Activated naive CD4-positive, alpha-beta T cell treated with anti-CD3 and anti-CD28 coated beads for 36 hours (primary cell): ENCODE data around the gene ZNF593. TPM values are rescaled to one million over a fixed set of nuclear protein-coding genes. Genes with fewer than 3 reads are reported as not detected.

Source experiments
- CTCF ChIA-PET: fragments of 350-600 bp; sonication (Branson Sonifier 250); formaldehyde crosslinking; loops from one replicate; lab custom pipeline; 2021; ENCODE audit warnings: antibody characterized with exemption; lab: Charles Lee
- DNase-seq: peaks from one replicate; pipeline ENCODE4 v3.0.0-alpha.2; 2020
- H3K27ac Mint-ChIP-seq: one replicate; pipeline ENCODE4 v1.8.0; 2021; ENCODE audit warnings: mild to moderate bottlenecking, mixed read lengths
- H3K27me3 Mint-ChIP-seq: one replicate; pipeline ENCODE4 v1.8.0; 2021; ENCODE audit warnings: low read depth, mixed read lengths
- H3K36me3 Mint-ChIP-seq: one replicate; pipeline ENCODE4 v1.8.0; 2021; ENCODE audit warnings: low read depth, mixed read lengths
- H3K4me1 Mint-ChIP-seq: one replicate; pipeline ENCODE4 v1.8.0; 2021; ENCODE audit warnings: low read depth, mixed read lengths
- H3K4me3 Mint-ChIP-seq: one replicate; pipeline ENCODE4 v1.8.0; 2021; ENCODE audit warnings: mild to moderate bottlenecking, moderate library complexity, mixed read lengths
- H3K9me3 Mint-ChIP-seq: one replicate; pipeline ENCODE4 v1.8.0; 2021; ENCODE audit warnings: mixed read lengths
- intact Hi-C: fragments of 100-400 bp; cut with micrococcal nuclease; formaldehyde crosslinking; loops from one replicate; pipeline ENCODE4 v1.15.1; 2023
- total RNA-seq, 2 experiments: library from RNA; stranded (reverse); gene quantifications; one replicate each; pipeline ENCODE4 v1.2.3, GENCODE V29; 2021

The ZNF593 gene
- total RNA-seq, 2 experiments from 2014 or later, result 24.0 to 26.8 TPM

DNA sequence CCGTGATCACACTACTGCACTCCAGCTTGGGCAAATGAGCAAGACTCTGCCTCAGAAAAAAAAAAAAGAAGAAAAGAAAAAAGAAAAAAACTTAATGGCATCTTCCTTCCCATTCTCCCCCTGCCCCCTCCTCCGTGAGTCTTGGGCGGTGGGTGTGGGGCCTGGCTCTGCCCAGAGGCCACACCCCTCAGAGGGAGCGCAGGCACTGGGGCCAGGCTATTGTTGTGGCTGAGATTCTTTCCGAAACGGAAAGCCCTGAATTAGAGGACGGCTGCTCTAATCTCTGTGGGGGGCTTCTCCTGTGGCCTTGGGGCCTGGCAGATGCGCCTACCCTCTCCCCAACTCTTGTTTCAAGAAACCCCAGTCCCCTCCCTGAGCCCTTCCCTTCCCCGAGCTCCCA lies 15.0 kb upstream of the ZNF593 start:
- peaks cover 7% of the 10 kb centered on the region for H3K27me3 Mint-ChIP-seq
- no peaks in the 10 kb centered on the region for H3K9me3 Mint-ChIP-seq
- no peak overlapping the region for H3K27ac Mint-ChIP-seq
- DNase-seq, result no peak
- H3K36me3 Mint-ChIP-seq, result no peaks in the 10 kb centered on the region
- intact Hi-C loops, result no loop called here
- H3K4me1 Mint-ChIP-seq, result peaks cover 3% of the 10 kb centered on the region
- CTCF ChIA-PET, result interaction anchor here (0.6 to 4.3 kb wide), 6 partner anchors 9 to 706 kb away, joined by 3 to 21 read pairs (median 4); partner anchors contain the start of gene CEP85
- H3K4me3 Mint-ChIP-seq, result no peak overlapping the region

DNA sequence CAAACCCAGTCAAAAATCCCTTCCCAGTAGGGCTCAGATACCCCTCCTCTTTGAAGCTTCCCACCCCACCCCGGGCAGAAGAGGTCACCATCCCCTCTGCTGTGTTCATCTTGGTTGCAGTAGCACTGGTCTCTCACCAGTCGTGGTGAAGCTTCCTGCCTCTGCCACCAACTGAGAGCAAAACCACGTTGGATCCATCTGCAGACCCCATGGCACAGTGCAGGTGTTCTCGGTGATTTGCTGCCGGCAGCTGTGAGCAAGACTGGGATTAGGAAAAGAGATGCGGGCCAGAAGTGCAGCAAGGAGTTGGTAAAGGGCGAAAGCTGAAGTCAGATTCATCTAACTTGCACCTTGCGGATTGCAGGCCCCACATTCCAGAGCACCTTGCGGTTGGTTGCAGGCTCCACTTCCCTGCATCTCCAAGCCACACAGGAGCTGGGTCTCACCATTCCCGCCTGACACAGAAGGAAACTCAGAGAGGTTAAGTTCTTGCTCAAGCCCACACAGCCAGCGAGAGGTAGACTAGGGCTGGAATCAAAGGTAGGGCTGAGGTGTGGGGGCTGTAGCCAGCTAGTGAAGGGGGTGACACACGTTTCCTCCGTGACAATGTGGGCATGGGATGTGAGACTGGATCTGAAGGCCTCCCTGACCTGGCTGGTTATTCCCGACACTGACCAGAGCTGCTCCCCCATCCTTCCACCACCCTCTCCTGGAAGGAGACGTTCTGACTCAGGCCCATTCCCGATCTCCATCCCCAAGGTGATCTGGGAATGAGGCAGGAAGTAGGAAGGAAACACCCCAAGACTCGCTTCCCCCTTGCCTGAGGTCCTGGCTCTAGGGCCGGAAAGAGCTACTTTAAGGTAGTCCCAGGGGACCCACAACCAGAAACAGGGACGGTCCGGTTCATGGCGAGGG lies 14.1 kb upstream of the ZNF593 start:
- H3K36me3 Mint-ChIP-seq, result no peaks in the 10 kb centered on the region
- peaks cover 8% of the 10 kb centered on the region for H3K27me3 Mint-ChIP-seq
- peaks cover 3% of the 10 kb centered on the region for H3K4me1 Mint-ChIP-seq
- H3K9me3 Mint-ChIP-seq, result no peaks in the 10 kb centered on the region
- intact Hi-C loops, result no loop called here
- H3K27ac Mint-ChIP-seq, result no peak overlapping the region
- CTCF ChIA-PET, result interaction anchor here (1.0 to 4.3 kb wide), 4 partner anchors 10 to 241 kb away, joined by 3 to 21 read pairs (median 4); partner anchors contain the start of gene CEP85
- no peak overlapping the region for H3K4me3 Mint-ChIP-seq
- DNase-seq, result no peak

DNA sequence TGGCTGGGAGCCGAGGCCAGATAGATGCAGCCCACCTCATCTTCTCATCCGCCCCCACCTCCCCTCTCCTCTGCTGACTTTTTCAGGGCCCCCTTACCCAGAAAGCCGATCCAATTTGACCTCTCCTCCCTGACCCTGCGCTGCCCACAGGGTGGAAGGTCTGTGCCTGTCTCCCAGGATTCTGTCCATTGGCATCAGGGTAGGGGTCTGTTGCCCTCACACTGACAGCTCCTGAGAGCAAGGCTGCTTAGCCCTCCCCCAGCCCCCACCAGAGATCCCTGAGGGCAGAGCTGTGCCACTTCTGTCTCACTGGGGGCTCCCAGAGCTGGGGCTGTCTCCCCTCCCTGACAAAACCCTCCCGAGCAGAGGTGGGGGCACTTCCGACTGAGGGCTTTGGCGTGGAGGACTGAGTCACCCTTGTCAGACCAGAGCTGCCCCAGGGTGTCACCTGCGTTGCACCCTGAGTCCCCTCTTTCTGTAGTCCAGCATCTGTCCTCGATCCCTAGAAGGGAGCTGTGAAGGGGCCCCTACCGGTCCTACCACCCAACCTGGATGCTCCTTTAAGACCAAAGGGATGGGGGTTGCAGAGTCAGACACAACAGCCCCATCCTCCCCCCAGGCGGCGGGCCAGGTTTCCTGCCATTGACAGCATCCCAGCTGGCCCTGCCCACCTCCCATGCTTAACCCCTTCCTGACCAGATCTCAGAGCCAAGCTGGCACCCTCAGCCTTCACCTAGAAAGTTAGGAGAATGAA lies 13.2 kb upstream of the ZNF593 start:
- peaks cover 3% of the 10 kb centered on the region for H3K4me1 Mint-ChIP-seq
- no peak overlapping the region for H3K27ac Mint-ChIP-seq
- H3K27me3 Mint-ChIP-seq, result peaks cover 14% of the 10 kb centered on the region
- H3K36me3 Mint-ChIP-seq, result no peaks in the 10 kb centered on the region
- no peaks in the 10 kb centered on the region for H3K9me3 Mint-ChIP-seq
- no peak overlapping the region for H3K4me3 Mint-ChIP-seq
- CTCF ChIA-PET, result interaction anchor here (1.0 to 4.3 kb wide), 4 partner anchors 11 to 240 kb away, joined by 3 to 21 read pairs (median 4); partner anchors contain the start of gene CEP85
- DNase-seq, result no peak
- intact Hi-C loops, result no loop called here

DNA sequence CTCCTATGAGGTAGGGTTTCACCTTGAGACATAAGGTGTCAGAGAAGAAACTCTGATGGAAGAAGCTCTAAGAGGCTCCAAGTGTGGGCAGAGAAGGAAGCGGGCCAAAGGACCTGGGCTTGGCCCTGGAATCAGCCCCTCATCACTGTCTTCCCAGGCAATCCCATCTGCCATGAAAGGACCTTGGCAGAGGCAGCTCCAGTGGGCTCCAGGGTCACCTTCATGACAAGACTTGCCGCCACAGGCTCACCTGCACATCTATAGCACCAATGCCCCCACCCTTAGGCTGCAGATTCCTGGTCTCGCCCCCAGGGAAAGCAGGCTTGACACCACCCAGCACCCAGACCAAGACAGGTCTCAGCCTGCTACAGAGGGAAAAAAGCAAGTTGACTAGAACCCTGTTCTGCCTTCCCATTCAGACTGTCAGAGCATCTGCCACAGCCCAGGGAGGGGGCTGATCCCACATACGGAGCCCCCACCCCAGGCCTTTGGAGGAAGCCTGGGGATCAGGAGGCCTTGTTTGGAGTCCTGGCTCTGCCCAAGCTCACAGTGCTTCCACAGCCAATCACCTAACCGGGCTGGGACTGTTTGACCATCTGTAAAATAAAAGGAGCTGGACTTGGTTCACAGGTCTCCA lies 11.3 kb upstream of the ZNF593 start:
- H3K9me3 Mint-ChIP-seq, result no peaks in the 10 kb centered on the region
- H3K36me3 Mint-ChIP-seq, result no peaks in the 10 kb centered on the region
- peaks cover 7% of the 10 kb centered on the region for H3K4me1 Mint-ChIP-seq
- CTCF ChIA-PET, result interaction anchor here (0.6 to 4.3 kb wide), 3 partner anchors 13 to 275 kb away, joined by 3 to 21 read pairs (median 4); no protein-coding TSS in a partner anchor
- intact Hi-C loops, result no loop called here
- no peak overlapping the region for H3K27ac Mint-ChIP-seq
- DNase-seq, result no peak
- no peak overlapping the region for H3K4me3 Mint-ChIP-seq
- peaks cover 21% of the 10 kb centered on the region for H3K27me3 Mint-ChIP-seq

DNA sequence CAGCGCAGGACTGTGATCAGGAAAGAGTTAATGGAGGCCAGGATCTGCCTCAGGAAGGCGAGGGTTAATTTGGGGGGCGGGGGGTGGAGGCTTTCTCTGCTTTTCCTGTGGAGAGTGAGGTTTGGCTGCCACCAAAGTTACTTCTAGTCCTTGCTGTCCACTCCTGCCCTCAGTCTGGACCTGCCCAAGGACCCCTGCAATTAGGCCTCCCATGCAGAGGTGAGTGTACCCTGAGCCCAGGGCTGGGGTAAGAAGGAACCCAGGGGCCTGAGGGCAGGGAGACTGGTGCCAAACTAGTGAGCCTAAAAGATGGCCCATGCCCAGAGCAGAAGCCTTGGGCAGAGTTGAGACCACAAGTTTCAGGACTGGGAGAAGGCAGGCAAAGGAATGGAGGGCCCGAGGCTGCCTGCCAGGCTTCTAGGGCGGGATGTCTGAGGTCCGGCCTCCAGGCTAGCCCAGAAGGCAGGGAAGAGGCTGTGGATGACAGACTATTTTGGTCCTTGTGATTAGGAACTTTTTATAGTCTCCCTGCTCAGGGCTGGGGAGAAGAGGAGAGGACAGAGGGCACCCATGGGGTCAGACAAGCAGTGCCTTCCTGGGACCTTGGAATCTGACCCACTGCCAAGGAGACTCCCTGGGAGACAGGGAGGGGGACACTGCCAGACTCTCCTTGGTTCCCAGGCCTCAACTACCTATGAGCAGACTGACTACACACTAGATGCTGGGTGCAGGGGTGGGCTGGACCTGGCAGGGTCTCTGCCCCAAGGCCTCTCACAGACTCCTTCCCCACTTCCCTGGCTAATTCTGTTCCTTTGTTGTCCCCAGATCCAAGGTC lies 10.6 kb upstream of the ZNF593 start, which contains the start of gene FAM110D:
Gene FAM110D, plus strand, starts transcription at position 172 of the 835 bp plus-strand sequence. CDS start 2,213 bp downstream, outside the sequence.
- Mint-ChIP-seq H3K27ac (no peak within 1 kb of the TSS), H3K4me1 (peaks cover 11% of the 10 kb centered on the region), H3K4me3 (no peak within 1 kb of the TSS), H3K27me3 (peaks cover 27% of the 10 kb centered on the region), H3K36me3 (no peaks in the 10 kb centered on the region), H3K9me3 (no peaks in the 10 kb centered on the region)
- CTCF ChIA-PET, result interaction anchor here (0.6 to 4.3 kb wide), 2 partner anchors 13 to 275 kb away, joined by 3 to 21 read pairs; no protein-coding TSS in a partner anchor
- intact Hi-C loops, result no loop called here
- no peak for DNase-seq

DNA sequence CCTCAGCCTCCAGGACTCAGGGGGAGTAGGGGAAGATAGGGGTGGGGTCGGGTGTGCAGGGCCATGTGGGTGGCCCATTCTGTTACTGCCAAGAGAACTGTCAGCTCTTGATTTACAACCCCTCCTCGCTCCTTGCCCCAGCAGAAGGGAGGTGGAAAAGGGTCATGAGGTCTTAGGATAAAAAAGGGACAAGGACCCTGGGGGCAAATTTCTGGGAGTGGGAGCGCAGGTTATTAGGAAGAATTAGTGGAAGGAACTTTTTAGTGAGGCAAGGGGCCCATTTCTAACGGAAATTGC lies 10.0 kb upstream of the ZNF593 start:
- Mint-ChIP-seq H3K27me3 (peaks cover 29% of the 10 kb centered on the region), H3K9me3 (no peaks in the 10 kb centered on the region), H3K36me3 (no peaks in the 10 kb centered on the region), H3K4me3 (no peak overlapping the region), H3K27ac (no peak overlapping the region), H3K4me1 (peaks cover 14% of the 10 kb centered on the region)
- CTCF ChIA-PET, result no interaction called here
- no peak for DNase-seq
- intact Hi-C loops, result no loop called here

DNA sequence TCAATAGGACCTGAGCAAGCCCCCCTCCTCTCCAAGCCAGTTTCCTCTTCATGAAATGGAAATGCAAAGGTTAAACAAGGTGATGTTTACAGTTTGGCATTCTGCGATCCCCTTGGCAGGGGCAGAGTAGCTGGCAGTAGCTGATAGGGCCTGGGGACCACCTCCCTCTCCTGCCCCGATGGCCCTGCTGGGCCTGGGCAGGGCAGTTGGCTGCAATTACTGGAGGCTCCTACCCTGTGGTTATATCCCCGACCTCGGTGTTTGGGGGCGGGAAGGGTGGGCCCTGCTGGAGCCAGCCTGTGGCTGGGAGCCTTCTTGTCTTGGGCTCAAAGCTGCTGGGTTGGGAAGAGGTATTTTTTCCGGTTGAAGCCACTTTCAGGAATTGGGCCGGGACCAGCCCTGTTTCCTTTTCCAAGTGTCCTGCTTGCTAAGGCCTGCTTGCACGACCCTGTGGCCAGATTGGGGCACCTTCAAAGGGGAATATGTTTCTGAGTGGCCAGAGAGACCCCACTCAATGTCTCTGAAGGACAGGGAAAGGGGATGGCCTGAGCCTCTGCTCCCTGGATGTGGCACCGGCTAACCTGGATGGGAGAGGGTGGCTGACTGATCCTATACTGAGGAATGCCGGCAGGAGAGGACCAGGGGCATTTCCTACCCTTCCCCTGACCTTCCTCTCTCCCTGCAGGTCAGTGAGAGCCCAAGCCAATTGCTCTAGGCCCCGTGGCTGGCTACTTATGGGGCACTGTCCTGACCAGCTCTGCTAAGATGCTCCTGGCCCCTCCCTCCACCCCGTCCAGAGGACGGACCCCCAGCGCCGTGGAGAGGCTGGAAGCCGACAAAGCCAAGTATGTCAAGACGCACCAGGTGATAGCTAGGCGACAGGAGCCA lies 8.9 kb upstream of the ZNF593 start:
- intact Hi-C loops, result no loop called here
- no peak overlapping the region for H3K27ac Mint-ChIP-seq

DNA sequence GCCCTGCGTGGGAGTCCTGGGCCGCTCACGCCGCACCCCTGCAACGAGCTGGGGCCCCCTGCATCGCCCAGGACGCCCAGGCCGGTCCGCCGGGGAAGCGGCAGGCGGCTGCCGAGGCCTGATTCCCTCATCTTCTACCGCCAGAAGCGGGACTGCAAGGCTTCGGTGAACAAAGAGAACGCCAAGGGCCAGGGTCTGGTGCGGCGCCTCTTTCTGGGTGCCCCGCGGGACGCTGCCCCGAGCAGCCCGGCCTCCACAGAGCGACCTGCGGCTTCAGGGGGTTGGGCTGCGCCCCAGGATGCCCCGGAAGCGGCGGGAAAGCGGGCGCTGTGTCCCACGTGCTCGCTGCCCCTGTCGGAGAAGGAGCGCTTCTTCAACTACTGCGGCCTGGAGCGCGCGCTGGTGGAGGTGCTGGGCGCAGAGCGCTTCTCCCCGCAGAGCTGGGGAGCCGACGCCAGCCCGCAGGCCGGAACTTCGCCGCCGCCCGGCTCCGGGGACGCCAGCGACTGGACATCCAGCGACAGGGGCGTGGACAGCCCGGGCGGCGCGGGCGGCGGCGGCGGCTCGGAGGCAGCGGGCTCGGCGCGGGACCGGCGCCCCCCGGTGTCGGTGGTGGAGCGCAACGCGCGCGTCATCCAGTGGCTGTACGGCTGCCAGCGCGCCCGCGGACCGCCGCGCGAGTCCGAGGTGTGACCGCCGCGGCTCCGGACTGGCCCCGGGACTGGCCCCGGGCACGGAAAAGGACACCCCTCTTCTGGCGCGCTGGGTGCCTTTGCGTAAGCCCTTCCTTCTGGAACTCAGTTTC lies 8.1 kb upstream of the ZNF593 start:
- intact Hi-C loops, result no loop called here
- DNase-seq, result peak; percentile 48
- CTCF ChIA-PET, result interaction anchor here (0.9 to 1.2 kb wide), 2 partner anchors 8 to 10 kb away, joined by 5 read pairs; partner anchors contain the start of genes ZNF593 and ZNF593OS
- no peaks in the 10 kb centered on the region for H3K9me3 Mint-ChIP-seq
- no peak overlapping the region for H3K27ac Mint-ChIP-seq
- peaks cover 27% of the 10 kb centered on the region for H3K27me3 Mint-ChIP-seq
- H3K4me1 Mint-ChIP-seq, result peaks cover 16% of the 10 kb centered on the region
- H3K4me3 Mint-ChIP-seq, result peak overlapping the region; percentile 50
- H3K36me3 Mint-ChIP-seq, result no peaks in the 10 kb centered on the region

More for the DNA sequence above, 8.9 kb upstream of the ZNF593 start:
- no peak for DNase-seq
- Mint-ChIP-seq H3K36me3 (no peaks in the 10 kb centered on the region), H3K9me3 (no peaks in the 10 kb centered on the region), H3K27me3 (peaks cover 29% of the 10 kb centered on the region), H3K4me1 (peaks cover 16% of the 10 kb centered on the region), H3K4me3 (no peak overlapping the region)
- CTCF ChIA-PET, result interaction anchor here (0.9 kb wide), 1 partner anchor 9 kb away, joined by 5 read pairs; the partner anchor contains the start of gene ZNF593

DNA sequence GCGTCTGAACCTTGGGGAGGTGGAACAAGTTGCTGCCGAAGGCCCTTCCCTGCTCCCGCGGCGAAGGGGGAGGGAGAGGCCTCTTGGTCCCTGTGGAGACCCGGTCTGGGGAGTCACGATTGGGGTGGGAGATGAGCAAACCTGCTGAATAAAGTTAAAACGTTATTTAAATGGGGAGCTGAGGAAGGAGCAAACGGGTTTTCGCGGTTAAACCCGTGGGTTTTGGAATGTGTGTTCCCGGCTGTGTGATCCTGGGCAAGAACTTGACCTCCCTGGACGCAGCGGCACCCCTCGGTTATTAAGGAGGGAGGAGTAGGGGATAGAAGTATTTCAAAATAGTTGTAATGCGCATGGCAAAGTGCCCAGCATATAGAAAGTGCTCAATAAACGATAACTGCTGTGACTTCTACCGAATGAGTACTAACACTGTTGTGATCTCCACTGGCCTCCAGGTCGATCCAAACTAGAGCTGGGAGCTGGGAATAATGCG lies 7.4 kb upstream of the ZNF593 start:
- H3K4me1 Mint-ChIP-seq, result peaks cover 13% of the 10 kb centered on the region
- no peaks in the 10 kb centered on the region for H3K36me3 Mint-ChIP-seq
- no peak overlapping the region for H3K27ac Mint-ChIP-seq
- intact Hi-C loops, result no loop called here
- DNase-seq, result no peak
- H3K4me3 Mint-ChIP-seq, result peak overlapping the region; percentile 50
- H3K27me3 Mint-ChIP-seq, result peaks cover 27% of the 10 kb centered on the region
- H3K9me3 Mint-ChIP-seq, result no peaks in the 10 kb centered on the region
- CTCF ChIA-PET, result interaction anchor here (0.6 to 1.9 kb wide), 4 partner anchors 9 to 71 kb away, joined by 3 to 9 read pairs (median 4); partner anchors contain the start of genes CEP85 and ZNF593OS

DNA sequence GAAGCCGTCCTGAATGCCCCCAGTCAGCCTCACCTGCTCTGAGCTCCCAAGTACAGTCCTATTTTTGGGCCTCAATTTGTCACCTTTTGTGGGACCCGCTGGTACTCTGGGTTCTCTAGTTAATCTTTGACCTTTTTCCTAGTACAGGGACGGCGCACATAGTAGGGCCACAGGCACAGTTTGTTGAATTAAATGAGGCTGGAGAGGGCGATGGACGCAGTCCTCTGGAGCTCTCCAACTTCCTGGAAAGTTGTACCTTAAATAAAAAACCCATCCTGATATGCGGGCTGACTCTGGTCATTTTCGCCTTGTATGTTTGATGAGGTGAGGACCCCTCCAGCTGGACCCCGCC lies 6.0 kb upstream of the ZNF593 start:
- Mint-ChIP-seq H3K9me3 (no peaks in the 10 kb centered on the region), H3K4me1 (peaks cover 13% of the 10 kb centered on the region), H3K27me3 (peaks cover 25% of the 10 kb centered on the region), H3K36me3 (no peaks in the 10 kb centered on the region), H3K4me3 (peak overlapping the region; percentile 34), H3K27ac (no peak overlapping the region)
- CTCF ChIA-PET, result interaction anchor here (0.8 to 1.9 kb wide), 8 partner anchors 9 to 253 kb away, joined by 3 to 9 read pairs (median 3); partner anchors contain the start of gene CEP85
- intact Hi-C loops, result loop anchor here (1.0 to 2.0 kb wide), 3 partner anchors 19 to 127 kb away; no protein-coding TSS in a partner anchor
- no peak for DNase-seq
